GM06990 (cell line): ENCODE measurements around the gene PAFAH2.

Source experiments
- DNase-seq: peaks from one replicate; pipeline ENCODE4 v3.0.0-alpha.2; 2011; ENCODE audit not compliant: insufficient read length; ENCODE audit errors: extremely low read depth
- H3K27me3 ChIP-seq: replicated peaks from 2 replicates; pipeline ENCODE4 v1.6.0; 2011; ENCODE audit warnings: low read length; ENCODE audit not compliant: control insufficient read depth, insufficient read depth
- H3K36me3 ChIP-seq: 2 replicates; pipeline ENCODE4 v1.5.1; 2011; ENCODE audit warnings: low read length; ENCODE audit not compliant: control insufficient read depth, insufficient read depth
- H3K4me3 ChIP-seq: replicated peaks from 2 replicates; pipeline ENCODE4 v1.5.1; 2011; ENCODE audit warnings: low read depth, mild to moderate bottlenecking, control low read depth, low read length
- CTCF ChIP-seq: IDR thresholded peaks from 2 replicates; pipeline ENCODE4 v1.5.1; 2011; ENCODE audit warnings: low read length, control low read depth, mild to moderate bottlenecking, inconsistent platforms; ENCODE audit not compliant: insufficient read depth, poor library complexity, severe bottlenecking

The PAFAH2 gene

GRCh38 chr1:26009796-26010447 lies 12.1 kb upstream of the PAFAH2 start:
- Histone ChIP-seq H3K36me3 (no peaks in the 10 kb centered on the region), H3K4me3 (no peak overlapping the region), H3K27me3 (no peaks in the 10 kb centered on the region; the same call in 1 of the 2 replicates)
- no peak for DNase-seq
- TF ChIP-seq CTCF = peak; percentile 20

- DNase-seq = no peak
- no peak for TF ChIP-seq CTCF
- Histone ChIP-seq H3K4me3 (no peak overlapping the region), H3K36me3 (no peaks in the 10 kb centered on the region), H3K27me3 (no peaks in the 10 kb centered on the region; the same call in 1 of the 2 replicates)
These were observed 8.8 kb upstream of the PAFAH2 start for GRCh38 chr1:26006710-26007109.

- H3K4me3 ChIP-seq = no peak overlapping the region
- TF ChIP-seq CTCF = no peak
- no peaks in the 10 kb centered on the region for H3K36me3 ChIP-seq
- DNase-seq = no peak
- H3K27me3 ChIP-seq = no peaks in the 10 kb centered on the region; the same call in none of the 2 replicates
These were observed 7.7 kb upstream of the PAFAH2 start for GRCh38 chr1:26005434-26006105.

- TF ChIP-seq CTCF = no peak
- no peak for DNase-seq
- no peak overlapping the region for H3K4me3 ChIP-seq
- no peaks in the 10 kb centered on the region; the same call in none of the 2 replicates for H3K27me3 ChIP-seq
- no peaks in the 10 kb centered on the region for H3K36me3 ChIP-seq
These were observed 5.9 kb upstream of the PAFAH2 start for GRCh38 chr1:26003756-26004155.

GRCh38 chr1:26003262-26003661 lies 5.4 kb upstream of the PAFAH2 start:
- Histone ChIP-seq H3K4me3 (no peak overlapping the region), H3K36me3 (no peaks in the 10 kb centered on the region), H3K27me3 (no peaks in the 10 kb centered on the region; the same call in none of the 2 replicates)
- DNase-seq = no peak
- TF ChIP-seq CTCF = no peak
